GM12872 (cell line): ENCODE measurements around the gene TNFRSF6B.

Experiments used
- CTCF ChIP-seq: IDR thresholded peaks from 3 replicates; pipeline ENCODE4 v1.5.1; 2011; ENCODE audit warnings: low read depth, mild to moderate bottlenecking, low read length, moderate library complexity; ENCODE audit not compliant: insufficient read depth

The TNFRSF6B gene

GRCh38 chr20:63678071-63678470 is 18.4 kb upstream of the TNFRSF6B start:
- TF ChIP-seq CTCF, result no peak

GRCh38 chr20:63678667-63679465 is 17.6 kb upstream of the TNFRSF6B start:
- no peak for TF ChIP-seq CTCF

- TF ChIP-seq CTCF, result no peak
Observed at GRCh38 chr20:63679799-63680305, 16.6 kb upstream of the TNFRSF6B start.

GRCh38 chr20:63680427-63680826 is 16.0 kb upstream of the TNFRSF6B start:
- TF ChIP-seq CTCF, result no peak

GRCh38 chr20:63680857-63681608 is 15.4 kb upstream of the TNFRSF6B start:
- no peak for TF ChIP-seq CTCF

- TF ChIP-seq CTCF, result no peak
Observed at GRCh38 chr20:63681609-63682142, 14.8 kb upstream of the TNFRSF6B start.
